Activated naive CD8-positive, alpha-beta T cell (primary cell): ENCODE results near the gene TCEA2.

Experiments used
- H3K27ac Mint-ChIP-seq: one replicate; pipeline ENCODE4 v1.8.0; 2021; ENCODE audit warnings: mixed read lengths
- H3K27me3 Mint-ChIP-seq: one replicate; pipeline ENCODE4 v1.8.0; 2021; ENCODE audit warnings: mixed read lengths
- H3K36me3 Mint-ChIP-seq: one replicate; pipeline ENCODE4 v1.8.0; 2021; ENCODE audit warnings: mixed read lengths
- H3K4me1 Mint-ChIP-seq: one replicate; pipeline ENCODE4 v1.8.0; 2021; ENCODE audit warnings: low read depth, mixed read lengths
- H3K4me3 Mint-ChIP-seq: one replicate; pipeline ENCODE4 v1.8.0; 2021; ENCODE audit warnings: mild to moderate bottlenecking, mixed read lengths
- H3K9me3 Mint-ChIP-seq: one replicate; pipeline ENCODE4 v1.8.0; 2021; ENCODE audit warnings: low read depth, mixed read lengths

The TCEA2 gene

DNA sequence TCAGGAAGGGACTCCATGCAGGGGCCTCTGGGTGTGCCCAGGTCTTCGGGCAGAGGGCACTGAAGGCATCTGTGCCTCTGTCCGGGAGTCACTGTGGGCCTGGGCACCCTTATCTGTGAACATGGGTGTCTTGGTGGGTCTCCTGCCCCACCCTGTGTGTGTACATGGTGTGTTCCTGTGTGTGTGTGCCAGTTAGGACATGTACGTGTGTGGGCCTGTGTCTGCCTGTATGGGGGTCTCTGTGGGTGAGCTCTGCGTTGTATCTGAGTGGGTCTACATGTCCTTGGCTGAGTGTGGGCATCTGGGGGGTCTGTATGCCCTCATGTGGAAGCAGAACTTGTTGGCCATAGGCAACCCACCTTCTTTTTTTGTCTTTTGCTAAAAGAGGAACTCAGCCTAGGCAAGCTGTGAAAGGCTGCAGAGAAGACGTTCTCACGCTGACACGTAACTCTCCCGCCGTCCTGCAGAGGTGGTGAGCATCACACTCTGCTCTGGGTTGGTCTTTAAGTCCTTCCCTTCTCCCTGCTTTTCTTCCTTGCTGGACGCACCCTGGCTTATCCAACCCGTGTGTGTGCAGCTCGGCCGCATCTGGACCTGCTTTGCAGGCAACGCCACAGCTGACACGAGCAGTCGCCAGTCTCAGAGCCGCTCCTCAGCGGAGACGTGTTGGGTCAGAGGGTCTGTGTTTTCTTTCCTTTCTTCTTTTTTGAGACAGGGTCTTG, 44.9 kb downstream of the TCEA2 start:
- Mint-ChIP-seq H3K27me3 (peaks cover 2% of the 10 kb centered on the region), H3K4me1 (peaks cover 2% of the 10 kb centered on the region), H3K4me3 (no peak overlapping the region), H3K27ac (no peak overlapping the region), H3K36me3 (no peaks in the 10 kb centered on the region), H3K9me3 (no peaks in the 10 kb centered on the region)

DNA sequence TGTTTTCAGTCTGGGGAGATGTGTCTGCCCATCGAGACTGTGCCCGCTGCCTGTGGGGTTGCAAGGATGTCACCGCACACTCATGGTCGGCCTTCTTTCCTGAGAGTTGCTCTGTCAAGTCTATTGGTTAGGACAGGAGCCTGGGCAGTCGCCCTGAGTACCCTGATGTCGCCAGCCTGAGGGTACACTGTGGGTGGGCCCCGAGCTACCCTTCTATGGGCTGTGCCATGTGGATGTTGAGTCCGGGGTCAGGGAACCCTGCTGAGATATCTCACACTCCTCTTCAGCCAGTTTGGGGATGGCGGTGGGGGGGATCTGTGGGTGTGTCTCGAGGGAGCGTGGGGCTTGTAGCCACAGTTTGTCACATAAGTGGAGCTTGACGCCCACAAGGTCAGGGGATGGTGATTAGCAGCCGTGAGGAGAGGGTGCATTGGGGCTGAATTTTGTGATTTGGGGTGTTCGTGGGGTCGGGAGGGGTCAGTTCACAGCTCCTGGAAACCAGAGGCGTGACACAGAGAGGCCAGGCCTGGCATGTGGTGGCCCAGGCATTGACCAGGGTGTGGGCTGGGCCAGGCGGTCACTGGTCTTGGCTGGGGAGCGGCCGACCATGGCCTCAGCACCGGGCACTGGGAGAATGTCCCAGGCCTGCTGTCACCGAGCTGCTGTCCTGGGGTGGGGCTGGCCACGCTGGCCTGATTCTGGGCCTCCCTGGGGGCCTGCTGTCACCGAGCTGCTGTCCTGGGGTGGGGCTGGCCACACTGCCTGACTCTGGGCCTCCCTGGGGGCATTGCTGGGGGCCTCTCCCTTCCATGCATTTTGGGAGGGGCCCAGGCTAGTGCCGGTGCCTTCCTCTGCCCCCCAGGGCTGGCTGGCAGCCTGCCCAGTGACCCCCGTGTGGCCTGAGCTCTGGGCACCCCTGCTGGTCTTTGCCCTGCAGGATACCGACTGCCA, 46.0 kb downstream of the TCEA2 start:
- H3K27ac Mint-ChIP-seq, result no peak overlapping the region
- no peaks in the 10 kb centered on the region for H3K9me3 Mint-ChIP-seq
- no peak overlapping the region for H3K4me3 Mint-ChIP-seq
- H3K36me3 Mint-ChIP-seq, result no peaks in the 10 kb centered on the region
- H3K4me1 Mint-ChIP-seq, result peaks cover 2% of the 10 kb centered on the region
- H3K27me3 Mint-ChIP-seq, result no peaks in the 10 kb centered on the region

DNA sequence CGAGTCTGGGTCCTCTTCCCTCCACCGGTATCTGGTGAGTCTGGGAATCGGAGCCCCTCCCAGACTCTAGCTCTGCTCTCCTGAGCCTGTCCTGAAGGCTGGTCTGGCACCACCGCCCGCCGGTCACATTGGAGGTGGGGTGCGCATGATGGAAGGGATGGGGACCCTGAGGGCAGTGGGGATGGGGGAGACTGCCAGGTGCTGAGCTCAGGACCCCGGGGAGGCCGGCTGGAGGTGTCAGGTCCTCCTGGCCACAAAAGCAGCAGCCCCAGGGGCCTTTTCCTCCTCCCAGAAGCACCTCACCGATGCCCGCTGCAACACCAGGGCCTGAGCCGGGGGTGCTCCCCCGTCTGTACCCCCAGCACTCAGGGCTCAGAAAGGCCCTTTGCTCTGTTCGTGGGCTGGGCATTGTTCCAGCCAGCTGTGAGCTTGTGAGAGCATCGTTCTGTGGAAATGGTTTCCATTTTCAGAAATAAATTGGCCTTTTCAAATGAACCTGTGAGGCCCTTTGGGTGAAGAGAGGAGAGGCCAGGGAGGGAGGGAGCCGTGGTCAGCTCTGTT, 46.9 kb downstream of the TCEA2 start:
- Mint-ChIP-seq H3K36me3 (no peaks in the 10 kb centered on the region), H3K4me1 (peaks cover 2% of the 10 kb centered on the region), H3K27me3 (no peaks in the 10 kb centered on the region), H3K9me3 (no peaks in the 10 kb centered on the region), H3K27ac (no peak overlapping the region), H3K4me3 (no peak overlapping the region)

DNA sequence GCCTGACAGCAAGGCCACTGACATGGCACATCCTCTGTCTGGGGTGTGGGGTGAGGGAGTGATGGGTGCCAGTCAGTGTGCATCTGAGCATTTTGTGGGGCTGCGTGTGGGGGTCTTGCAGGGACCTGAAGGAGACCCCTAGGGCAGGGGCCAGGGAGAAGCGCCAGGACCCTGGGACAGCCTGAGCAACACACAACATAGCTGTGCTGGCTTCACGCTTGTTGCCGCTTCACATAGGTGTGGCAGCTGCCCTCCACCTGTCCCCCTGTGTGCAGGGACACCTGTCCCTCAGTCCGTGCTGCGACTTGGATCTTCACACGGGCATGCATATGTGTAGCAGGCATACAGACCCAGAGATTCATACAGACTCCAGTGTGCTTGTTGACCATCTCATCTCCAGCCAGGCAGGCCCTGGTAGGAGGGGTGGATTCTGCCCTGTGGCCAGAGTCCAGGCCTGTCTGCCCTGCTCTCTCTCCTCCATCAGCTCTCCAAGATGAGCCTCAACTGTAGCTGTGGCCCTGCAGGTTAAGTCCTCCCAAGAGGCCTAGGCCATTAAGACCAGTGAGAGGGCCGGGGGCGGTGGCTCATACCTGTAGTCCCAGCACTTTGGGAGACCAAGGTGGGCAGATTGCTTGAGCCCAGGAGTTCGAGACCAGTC, 47.5 kb downstream of the TCEA2 start:
- Mint-ChIP-seq H3K4me1 (peaks cover 2% of the 10 kb centered on the region), H3K27me3 (no peaks in the 10 kb centered on the region), H3K4me3 (no peak overlapping the region), H3K27ac (no peak overlapping the region), H3K36me3 (no peaks in the 10 kb centered on the region), H3K9me3 (no peaks in the 10 kb centered on the region)

DNA sequence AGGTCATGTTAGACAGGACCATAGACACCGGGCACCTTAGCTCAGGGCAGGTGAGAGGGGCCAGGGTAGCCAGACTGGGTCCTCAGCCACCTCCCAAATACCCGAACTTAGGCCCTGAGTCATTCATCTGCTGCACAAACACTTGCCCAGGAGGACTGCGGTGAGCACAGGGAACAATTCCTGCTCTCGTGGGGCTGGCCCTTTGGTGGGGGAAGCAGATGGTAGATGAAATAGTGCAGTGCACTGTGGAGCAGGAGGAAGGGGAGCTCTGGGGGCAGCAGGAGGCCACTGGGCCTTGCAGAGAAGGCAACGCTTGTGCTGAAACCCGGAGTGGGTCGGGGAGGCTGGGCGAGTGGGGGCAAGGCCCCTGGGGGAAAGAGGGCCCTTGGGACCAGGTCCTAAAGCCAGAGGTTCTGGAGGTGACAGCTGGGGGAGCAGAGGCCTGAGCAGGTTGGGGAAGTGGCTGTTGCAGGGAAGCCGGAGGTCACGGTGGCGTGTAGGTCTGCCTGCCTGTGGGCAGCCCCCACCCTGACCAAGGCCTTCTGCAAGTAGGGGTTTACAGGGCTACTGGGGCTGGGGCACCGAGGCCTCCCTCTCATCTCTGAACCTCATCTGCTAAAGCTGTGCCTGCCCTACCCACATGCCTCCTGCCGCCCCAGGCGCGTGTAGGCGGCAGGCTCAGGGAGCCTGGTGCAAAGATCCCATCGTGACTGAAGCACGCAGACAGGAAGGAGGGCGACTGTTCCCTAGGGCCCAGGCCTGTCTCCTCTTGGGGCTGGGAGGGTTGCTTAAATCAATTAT, 49.0 kb downstream of the TCEA2 start:
- Mint-ChIP-seq H3K27me3 (no peaks in the 10 kb centered on the region), H3K4me3 (no peak overlapping the region), H3K27ac (no peak overlapping the region), H3K9me3 (no peaks in the 10 kb centered on the region), H3K4me1 (peaks cover 2% of the 10 kb centered on the region), H3K36me3 (no peaks in the 10 kb centered on the region)

DNA sequence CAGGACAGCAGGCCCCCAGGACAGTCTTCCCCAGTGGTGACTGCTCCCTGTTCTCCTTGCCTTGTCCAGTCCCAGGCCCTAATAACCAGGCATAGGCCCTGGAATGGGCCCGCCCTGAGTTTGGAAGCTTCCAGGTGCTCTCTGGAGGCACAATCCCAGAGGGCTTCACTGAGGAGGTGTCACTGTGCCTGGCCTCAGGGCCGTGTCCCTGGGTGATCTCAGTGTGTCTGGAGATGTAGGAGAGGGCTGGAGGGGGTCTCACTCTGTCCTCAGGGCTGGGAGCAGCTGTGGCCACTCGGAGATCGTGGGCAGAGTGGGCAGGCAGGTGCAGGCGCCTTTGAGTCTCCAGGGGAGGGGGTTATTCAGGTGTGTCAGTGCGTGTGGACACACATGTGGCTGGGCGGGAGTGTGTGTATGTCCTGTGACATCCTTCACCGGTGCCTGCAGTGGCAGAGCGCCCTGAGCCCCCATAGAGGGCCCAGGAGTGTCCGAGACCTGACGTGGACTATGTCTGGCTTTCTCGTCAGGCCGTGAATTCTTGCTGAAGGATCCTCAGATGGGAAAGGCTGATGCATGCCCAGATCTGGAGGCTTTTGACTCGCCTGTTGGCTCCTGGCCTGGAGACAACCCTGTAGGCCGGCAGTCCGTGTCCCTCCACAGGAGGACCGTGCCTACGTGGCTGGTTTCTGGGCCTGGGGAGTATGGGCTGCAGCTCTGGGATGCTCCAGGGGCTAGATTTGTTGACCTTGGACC, 49.9 kb downstream of the TCEA2 start:
- Mint-ChIP-seq H3K4me1 (no peaks in the 10 kb centered on the region), H3K27ac (no peak overlapping the region), H3K27me3 (no peaks in the 10 kb centered on the region), H3K4me3 (no peak overlapping the region), H3K9me3 (no peaks in the 10 kb centered on the region), H3K36me3 (no peaks in the 10 kb centered on the region)

DNA sequence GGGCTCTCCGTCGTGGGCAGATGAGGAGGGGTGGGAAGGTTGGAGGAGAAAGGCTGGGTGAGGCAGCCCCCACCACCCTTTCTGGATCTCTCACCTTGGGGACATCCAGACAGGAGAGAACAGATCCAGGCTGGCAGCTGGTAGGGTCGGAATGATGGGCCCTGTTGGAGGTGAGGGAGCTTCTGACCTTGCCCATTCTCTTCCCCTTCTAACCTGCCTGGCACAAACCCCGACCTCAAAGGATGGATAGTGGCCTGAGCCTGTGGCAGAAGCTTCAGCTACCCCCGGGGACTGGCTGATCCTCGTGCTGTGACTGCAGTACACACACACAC, 50.4 kb downstream of the TCEA2 start:
- Mint-ChIP-seq H3K27me3 (no peaks in the 10 kb centered on the region), H3K36me3 (no peaks in the 10 kb centered on the region), H3K9me3 (no peaks in the 10 kb centered on the region), H3K4me1 (no peaks in the 10 kb centered on the region), H3K4me3 (no peak overlapping the region), H3K27ac (no peak overlapping the region)

DNA sequence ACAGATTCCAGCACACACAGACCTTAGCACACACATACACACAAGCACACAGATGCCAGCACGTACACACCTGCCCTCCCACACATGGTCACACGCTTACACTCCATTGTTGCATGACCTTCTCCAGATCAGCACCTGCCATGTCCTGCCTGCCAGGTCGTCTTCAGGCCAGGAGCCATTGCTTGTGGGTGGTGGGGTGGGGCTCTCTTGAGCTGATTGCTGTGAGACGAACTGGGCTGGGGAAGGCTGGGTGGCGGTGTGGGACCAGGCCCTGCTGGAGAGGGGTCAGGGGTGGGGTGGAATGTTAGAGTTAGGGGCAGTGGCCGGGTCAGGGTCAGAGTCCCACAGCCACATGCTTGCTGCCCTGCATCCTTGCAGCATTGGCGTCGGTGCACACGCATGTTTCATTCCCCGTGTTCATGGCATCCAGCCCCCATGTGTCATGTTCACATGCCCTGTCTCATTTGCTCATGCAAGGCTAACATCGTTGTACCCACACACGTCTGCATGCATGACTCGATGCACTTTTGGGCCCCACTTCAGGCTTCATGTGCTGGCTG, 50.9 kb downstream of the TCEA2 start:
- H3K36me3 Mint-ChIP-seq, result no peaks in the 10 kb centered on the region
- H3K4me1 Mint-ChIP-seq, result no peaks in the 10 kb centered on the region
- no peaks in the 10 kb centered on the region for H3K27me3 Mint-ChIP-seq
- no peak overlapping the region for H3K4me3 Mint-ChIP-seq
- no peak overlapping the region for H3K27ac Mint-ChIP-seq
- no peaks in the 10 kb centered on the region for H3K9me3 Mint-ChIP-seq

DNA sequence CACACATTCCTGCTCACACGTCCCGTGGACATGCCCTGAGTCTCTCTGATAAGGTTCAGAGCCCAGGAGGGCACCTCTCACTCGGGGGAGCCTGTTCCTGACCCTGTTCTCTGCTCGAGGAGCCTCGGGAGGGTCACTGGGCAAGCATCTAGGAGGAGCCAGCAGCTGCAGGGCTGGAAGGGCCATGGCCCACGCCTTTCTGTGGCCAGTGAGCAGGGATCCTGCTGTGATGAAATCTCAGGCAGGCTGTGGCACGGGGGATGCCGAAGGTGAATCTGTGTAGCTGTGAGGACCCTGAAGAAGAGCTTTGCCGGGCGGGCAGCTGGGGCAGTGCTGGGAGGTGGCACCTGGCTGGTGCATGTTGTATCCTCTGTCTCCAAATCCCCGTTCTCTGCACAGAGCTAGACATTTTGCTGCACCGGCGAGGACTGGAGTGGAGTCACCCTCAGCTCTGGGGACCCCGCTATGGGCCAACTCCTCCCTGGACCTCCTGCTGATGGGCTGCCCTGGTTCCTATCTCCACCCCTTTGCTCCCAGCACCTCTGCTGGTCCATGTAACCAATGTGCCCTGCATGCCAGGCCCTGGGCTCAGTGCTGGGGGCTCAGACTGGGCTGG, 51.5 kb downstream of the TCEA2 start:
- Mint-ChIP-seq H3K36me3 (no peaks in the 10 kb centered on the region), H3K27ac (no peak overlapping the region), H3K4me1 (no peaks in the 10 kb centered on the region), H3K4me3 (no peak overlapping the region), H3K27me3 (no peaks in the 10 kb centered on the region), H3K9me3 (no peaks in the 10 kb centered on the region)

DNA sequence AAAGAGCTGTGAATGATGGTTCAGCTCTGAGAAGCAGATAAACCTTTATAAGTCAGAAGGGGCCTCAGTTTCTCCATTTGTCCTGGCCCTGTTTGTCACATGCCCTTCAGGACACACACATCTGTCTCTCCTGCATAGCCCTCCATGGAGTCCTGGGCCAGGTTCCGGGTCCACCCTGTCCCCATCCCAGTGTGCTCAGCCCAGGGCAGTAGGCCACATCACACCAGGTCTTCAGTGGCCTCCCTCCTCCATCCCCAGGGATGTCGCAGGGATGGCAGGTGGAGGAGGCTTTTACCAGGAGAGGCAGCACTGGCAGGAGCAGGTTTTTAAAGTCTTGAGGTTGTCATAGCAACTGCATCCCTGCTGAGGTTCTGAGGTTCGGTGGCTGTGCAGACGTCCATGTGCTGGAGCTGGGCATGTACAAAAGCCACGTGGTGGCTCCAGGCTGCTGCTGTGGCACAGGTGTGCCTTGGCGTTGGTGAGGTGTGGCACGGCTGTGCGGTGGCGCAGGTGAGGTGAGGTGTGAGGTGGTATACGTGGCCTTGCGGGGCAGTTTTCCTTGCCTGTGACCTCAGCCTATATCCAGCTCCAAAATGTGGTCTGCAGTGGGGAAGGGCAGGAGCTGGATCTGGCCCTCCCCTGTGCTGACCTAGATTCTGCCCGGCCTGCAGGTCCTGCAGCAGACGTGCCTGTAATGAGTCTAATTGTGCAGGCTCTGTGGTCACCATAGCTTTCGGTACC, 52.3 kb downstream of the TCEA2 start:
- Mint-ChIP-seq H3K27me3 (no peaks in the 10 kb centered on the region), H3K4me3 (no peak overlapping the region), H3K9me3 (no peaks in the 10 kb centered on the region), H3K36me3 (no peaks in the 10 kb centered on the region), H3K4me1 (peaks cover 5% of the 10 kb centered on the region), H3K27ac (no peak overlapping the region)

DNA sequence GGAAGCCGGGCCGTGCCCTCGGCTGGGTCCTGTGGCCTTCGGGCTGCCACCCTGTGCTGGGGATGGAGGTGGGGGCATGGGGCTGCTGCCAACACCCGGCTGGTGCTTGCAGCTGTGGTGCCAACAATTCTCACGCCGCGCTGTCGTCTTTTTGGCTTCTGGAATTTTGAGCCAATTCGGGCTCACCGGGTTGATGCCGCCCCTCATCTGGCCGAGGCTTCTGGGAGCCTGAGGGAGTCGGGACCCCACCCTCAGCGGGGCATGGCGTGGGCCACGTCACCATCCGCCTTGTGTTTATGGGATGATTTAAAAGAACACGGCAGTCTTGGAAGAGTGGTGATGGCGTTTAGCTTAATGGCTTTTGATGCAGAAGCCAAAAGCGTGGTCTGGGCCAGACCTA, 53.0 kb downstream of the TCEA2 start:
- Mint-ChIP-seq H3K36me3 (no peaks in the 10 kb centered on the region), H3K27ac (no peak overlapping the region), H3K27me3 (no peaks in the 10 kb centered on the region), H3K4me3 (no peak overlapping the region), H3K4me1 (peaks cover 7% of the 10 kb centered on the region), H3K9me3 (no peaks in the 10 kb centered on the region)

DNA sequence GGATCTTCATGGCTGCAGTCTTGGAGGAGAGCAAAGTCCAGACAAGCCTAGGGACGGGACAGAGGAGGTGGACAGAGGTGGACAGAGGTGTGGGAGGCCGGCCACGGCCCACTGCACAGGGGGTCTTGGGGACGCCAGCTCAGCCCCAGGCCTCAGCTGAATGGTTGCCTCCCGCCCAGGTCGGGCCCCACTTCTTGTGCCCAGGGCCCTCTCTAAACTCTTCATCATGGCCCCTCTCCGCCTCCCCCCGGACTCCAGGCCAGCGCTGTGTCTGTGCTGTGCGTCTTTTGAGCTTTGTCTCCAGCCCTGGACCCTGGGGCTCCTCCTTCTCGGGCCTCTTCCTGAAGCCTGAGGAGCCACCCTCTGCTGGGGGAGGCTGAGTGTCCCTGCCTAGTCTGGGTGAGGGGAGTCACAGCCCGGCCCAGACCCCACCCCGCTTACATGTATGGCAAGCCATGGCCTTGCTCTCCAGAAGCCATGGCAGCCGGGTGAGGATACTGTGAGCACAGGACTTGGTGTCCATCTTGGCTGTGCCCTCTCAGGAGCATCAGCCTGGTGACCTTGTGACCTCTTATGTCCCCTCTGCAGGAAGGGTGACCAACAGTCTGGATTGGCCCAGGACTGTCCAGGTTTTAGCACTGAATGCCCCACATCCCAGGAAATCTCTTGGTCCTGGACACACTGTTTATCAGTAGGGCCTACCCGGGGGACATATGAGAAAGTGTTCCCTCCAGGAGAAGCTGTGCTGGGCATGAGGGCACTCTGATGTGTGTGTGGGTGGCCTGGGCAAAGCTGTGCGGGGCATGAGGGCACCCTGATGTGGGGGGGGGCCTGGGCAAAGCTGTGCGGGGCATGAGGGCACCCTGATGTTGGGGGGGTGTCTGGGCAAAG, 53.8 kb downstream of the TCEA2 start:
- Mint-ChIP-seq H3K4me1 (peaks cover 7% of the 10 kb centered on the region), H3K36me3 (no peaks in the 10 kb centered on the region), H3K4me3 (no peak overlapping the region), H3K27ac (no peak overlapping the region), H3K9me3 (no peaks in the 10 kb centered on the region), H3K27me3 (no peaks in the 10 kb centered on the region)
